WTC11 (cell line): ENCODE results near the gene ALDH16A1. TPM values are rescaled to one million over a fixed set of nuclear protein-coding genes. Genes with fewer than 3 reads are reported as not detected.

ENCODE experiments used
- ATAC-seq: fragments of 200-7000 bp; cut with Tn5 transposase; 2 replicates; pipeline ENCODE4 v1.10.0; 2021; ENCODE audit warnings: mild to moderate bottlenecking, moderate library complexity
- CTCF ChIA-PET: fragments of 300-600 bp; sonication (Branson Sonifier 250); formaldehyde crosslinking; loops from one replicate; lab custom pipeline; 2021; ENCODE audit warnings: antibody characterized with exemption; lab: Charles Lee
- POLR2A ChIA-PET: fragments of 350-600 bp; sonication (Branson Sonifier 250); formaldehyde crosslinking; loops from one replicate; lab custom pipeline; 2021; ENCODE audit warnings: antibody characterized with exemption; lab: Charles Lee
- DNase-seq: peaks from one replicate; pipeline ENCODE4 v3.0.0; 2021; ENCODE audit warnings: low spot score
- H3K27ac Mint-ChIP-seq: 2 replicates; pipeline ENCODE4 v1.8.0; 2021; ENCODE audit warnings: mixed read lengths
- H3K27me3 Mint-ChIP-seq: 2 replicates; pipeline ENCODE4 v1.8.0; 2021; ENCODE audit warnings: low read depth, mild to moderate bottlenecking, moderate library complexity, mixed read lengths
- H3K36me3 Mint-ChIP-seq: 2 replicates; pipeline ENCODE4 v1.8.0; 2021; ENCODE audit warnings: mixed read lengths
- H3K4me1 Mint-ChIP-seq: 2 replicates; pipeline ENCODE4 v1.8.0; 2022; ENCODE audit warnings: mixed read lengths
- H3K4me3 Mint-ChIP-seq: 2 replicates; pipeline ENCODE4 v1.8.0; 2021; ENCODE audit warnings: mild to moderate bottlenecking, moderate library complexity, mixed read lengths
- H3K9me3 Mint-ChIP-seq: 2 replicates; pipeline ENCODE4 v1.8.0; 2021; ENCODE audit warnings: mixed read lengths
- ARID4B ChIP-seq: sonication (generic); formaldehyde crosslinking; IDR thresholded peaks from 2 replicates; pipeline ENCODE4 v1.8.0; 2023; ENCODE audit warnings: missing genetic modification reagents, mild to moderate bottlenecking, borderline replicate concordance
- ATF1 ChIP-seq: sonication (generic); formaldehyde crosslinking; IDR thresholded peaks from 2 replicates; pipeline ENCODE4 v1.8.1; 2023; ENCODE audit warnings: mild to moderate bottlenecking, moderate library complexity, missing genetic modification reagents
- ATF2 ChIP-seq: sonication (generic); formaldehyde crosslinking; IDR thresholded peaks from 2 replicates; pipeline ENCODE4 v1.8.1; 2022; ENCODE audit warnings: low read depth, missing genetic modification reagents, borderline replicate concordance
- ATF6 ChIP-seq: sonication (generic); formaldehyde crosslinking; IDR thresholded peaks from 2 replicates; pipeline ENCODE4 v1.8.1; 2023; ENCODE audit warnings: mild to moderate bottlenecking, missing genetic modification reagents
- CREB1 ChIP-seq: sonication (generic); formaldehyde crosslinking; IDR thresholded peaks from 2 replicates; pipeline ENCODE4 v1.8.0; 2023; ENCODE audit warnings: mild to moderate bottlenecking, missing genetic modification reagents
- CREM ChIP-seq: sonication (generic); formaldehyde crosslinking; IDR thresholded peaks from 2 replicates; pipeline ENCODE4 v1.8.1; 2022; ENCODE audit warnings: mild to moderate bottlenecking, missing genetic modification reagents, moderate library complexity
- E2F5 ChIP-seq: sonication (generic); formaldehyde crosslinking; IDR thresholded peaks from 2 replicates; pipeline ENCODE4 v1.8.1; 2022; ENCODE audit warnings: mild to moderate bottlenecking, moderate library complexity, missing genetic modification reagents
- ELF4 ChIP-seq: sonication (generic); formaldehyde crosslinking; IDR thresholded peaks from 2 replicates; pipeline ENCODE4 v1.8.1; 2022; ENCODE audit warnings: low read depth, mild to moderate bottlenecking, moderate library complexity, missing genetic modification reagents
- FOXK1 ChIP-seq: sonication (generic); formaldehyde crosslinking; IDR thresholded peaks from 2 replicates; pipeline ENCODE4 v1.8.0; 2022; ENCODE audit warnings: mild to moderate bottlenecking, moderate library complexity, missing genetic modification reagents
- GRHL2 ChIP-seq: fragments of 250-450 bp; sonication (Bioruptor Pico); IDR thresholded peaks from 2 replicates; pipeline ENCODE4 v1.8.0; 2022; ENCODE audit warnings: mild to moderate bottlenecking, moderate library complexity; ENCODE audit not compliant: insufficient replicate concordance, severe bottlenecking
- HMGXB4 ChIP-seq: sonication (generic); formaldehyde crosslinking; IDR thresholded peaks from 2 replicates; pipeline ENCODE4 v1.8.1; 2023; ENCODE audit warnings: mild to moderate bottlenecking, moderate library complexity, missing genetic modification reagents
- JAZF1 ChIP-seq: fragments of 250-450 bp; sonication (Bioruptor Pico); IDR thresholded peaks from 2 replicates; pipeline ENCODE4 v1.9.0; 2021; ENCODE audit warnings: moderate library complexity, mild to moderate bottlenecking, inconsistent platforms
- KAT7 ChIP-seq: sonication (generic); formaldehyde crosslinking; IDR thresholded peaks from 2 replicates; pipeline ENCODE4 v1.8.1; 2023; ENCODE audit warnings: missing genetic modification reagents, mild to moderate bottlenecking, borderline replicate concordance
- MYBL2 ChIP-seq: sonication (generic); formaldehyde crosslinking; IDR thresholded peaks from 2 replicates; pipeline ENCODE4 v1.8.1; 2023; ENCODE audit warnings: mild to moderate bottlenecking, moderate library complexity, missing genetic modification reagents
- NFE2L1 ChIP-seq: sonication (generic); formaldehyde crosslinking; IDR thresholded peaks from 2 replicates; pipeline ENCODE4 v1.8.1; 2023; ENCODE audit warnings: missing genetic modification reagents
- SMAD4 ChIP-seq: sonication (generic); formaldehyde crosslinking; IDR thresholded peaks from 2 replicates; pipeline ENCODE4 v1.8.0; 2022; ENCODE audit warnings: mild to moderate bottlenecking, missing genetic modification reagents
- SP1 ChIP-seq: sonication (generic); formaldehyde crosslinking; conservative IDR thresholded peaks from 2 replicates; pipeline ENCODE4 v1.8.1; 2022; ENCODE audit warnings: missing genetic modification reagents
- TCF7 ChIP-seq: sonication (generic); formaldehyde crosslinking; IDR thresholded peaks from 2 replicates; pipeline ENCODE4 v1.8.0; 2022; ENCODE audit warnings: mild to moderate bottlenecking, low read depth, missing genetic modification reagents, moderate library complexity
- ZNF219 ChIP-seq: sonication (generic); formaldehyde crosslinking; IDR thresholded peaks from 2 replicates; pipeline ENCODE4 v1.8.0; 2023; ENCODE audit warnings: missing genetic modification reagents, mild to moderate bottlenecking, borderline replicate concordance
- ZNF416 ChIP-seq: fragments of 250-450 bp; sonication (Bioruptor Pico); IDR thresholded peaks from 2 replicates; pipeline ENCODE4 v1.9.0; 2021; ENCODE audit warnings: mild to moderate bottlenecking, inconsistent platforms
- ZNF425 ChIP-seq: fragments of 250-450 bp; sonication (Bioruptor Pico); conservative IDR thresholded peaks from 2 replicates; pipeline ENCODE4 v1.9.0; 2021; ENCODE audit warnings: mild to moderate bottlenecking
- ZNF512 ChIP-seq: sonication (generic); formaldehyde crosslinking; IDR thresholded peaks from 2 replicates; pipeline ENCODE4 v1.8.1; 2022; ENCODE audit warnings: missing genetic modification reagents, borderline replicate concordance
- ZNF671 ChIP-seq: fragments of 250-450 bp; sonication (Bioruptor Pico); IDR thresholded peaks from 2 replicates; pipeline ENCODE4 v1.8.0; 2021; ENCODE audit warnings: mild to moderate bottlenecking
- total RNA-seq: library from RNA; stranded (reverse); gene quantifications from 3 replicates; pipeline ENCODE4 v1.2.3, GENCODE V29; 2021

The ALDH16A1 gene
- total RNA-seq, 1 experiment from 2014 or later, result 44.3 TPM

- no peak overlapping the region for H3K27ac Mint-ChIP-seq
- H3K9me3 Mint-ChIP-seq, result no peaks in the 10 kb centered on the region
- H3K36me3 Mint-ChIP-seq, result peaks cover 22% of the 10 kb centered on the region
- no peak for TF ChIP-seq HMGXB4 (CRISPR knock-in tag)
- no peak for TF ChIP-seq JAZF1 (CRISPR knock-in tag)
- no peak for TF ChIP-seq CREB1 (CRISPR knock-in tag)
- TF ChIP-seq E2F5, result no peak
- TF ChIP-seq GRHL2 (CRISPR knock-in tag), result no peak
- no peak for TF ChIP-seq ZNF416 (CRISPR knock-in tag)
- TF ChIP-seq TCF7 (CRISPR knock-in tag), result no peak
- no peak for TF ChIP-seq SP1 (CRISPR knock-in tag)
- TF ChIP-seq ELF4 (CRISPR knock-in tag), result no peak
- TF ChIP-seq FOXK1 (CRISPR knock-in tag), result no peak
- TF ChIP-seq NFE2L1 (CRISPR knock-in tag), result no peak
- no peak for TF ChIP-seq MYBL2 (CRISPR knock-in tag)
- no peak for TF ChIP-seq SMAD4 (CRISPR knock-in tag)
- no peak for TF ChIP-seq ZNF512
- TF ChIP-seq ATF2 (CRISPR knock-in tag), result no peak
- no peak for TF ChIP-seq ZNF425 (CRISPR knock-in tag)
- no peak for TF ChIP-seq ZNF671
- no peak for TF ChIP-seq ATF1 (CRISPR knock-in tag)
- TF ChIP-seq ZNF219 (CRISPR knock-in tag), result no peak
- H3K27me3 Mint-ChIP-seq, result no peaks in the 10 kb centered on the region
- ChIA-PET CTCF (no interaction called here), POLR2A (no interaction called here)
- ATAC-seq, result no peak
- no peak overlapping the region for H3K4me3 Mint-ChIP-seq
- no peak for DNase-seq
- peaks cover 12% of the 10 kb centered on the region for H3K4me1 Mint-ChIP-seq
Observed at GRCh38 chr19:49455773-49456172, 2.7 kb downstream of the ALDH16A1 start.

GRCh38 chr19:49456326-49456725 lies 3.3 kb downstream of the ALDH16A1 start:
- no peak for DNase-seq
- no peak overlapping the region for H3K4me3 Mint-ChIP-seq
- no peaks in the 10 kb centered on the region for H3K9me3 Mint-ChIP-seq
- H3K27me3 Mint-ChIP-seq, result no peaks in the 10 kb centered on the region
- POLR2A ChIA-PET, result no interaction called here
- no peak for ATAC-seq
- H3K4me1 Mint-ChIP-seq, result peaks cover 9% of the 10 kb centered on the region
- CTCF ChIA-PET, result interaction anchor here (0.5 to 1.1 kb wide), 2 partner anchors 14 to 231 kb away, joined by 3 read pairs; no protein-coding TSS in a partner anchor
- no peak overlapping the region for H3K27ac Mint-ChIP-seq
- H3K36me3 Mint-ChIP-seq, result peaks cover 22% of the 10 kb centered on the region
- no peak for TF ChIP-seq KAT7 (CRISPR knock-in tag)
- TF ChIP-seq ATF6 (CRISPR knock-in tag), result no peak
- TF ChIP-seq CREM (CRISPR knock-in tag), result no peak
- no peak for TF ChIP-seq ARID4B (CRISPR knock-in tag)
